ENCODE results near the gene SPAG16.

DNA sequence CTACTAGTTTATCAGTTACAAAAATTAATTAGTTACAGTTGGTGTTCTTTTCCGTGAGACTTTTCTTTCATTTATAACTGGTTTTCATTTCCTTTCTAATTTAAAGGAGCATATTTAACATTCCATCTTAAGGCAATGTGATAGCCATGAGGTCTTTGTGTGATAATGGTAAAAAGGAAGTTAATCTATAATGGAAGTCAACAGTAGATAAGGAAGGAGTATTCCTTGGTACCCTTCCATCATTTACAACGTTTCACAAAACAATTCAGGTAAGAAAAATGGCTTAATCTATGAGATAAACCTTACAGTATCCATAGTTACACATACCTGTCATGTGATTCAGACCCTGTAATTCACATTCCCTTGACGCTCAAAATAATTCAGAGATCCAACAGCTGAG lies 601.2 kb downstream of the SPAG16 start:
- TF ChIP-seq CTCF (IDR thresholded peaks at IDR 0.05; ENCODE audit: low read depth, low read length), result no peak
- TF ChIP-seq EZH2phosphoT487 (IDR thresholded peaks at IDR 0.05; ENCODE audit: low read depth), result no peak
